Stimulated activated CD4-positive, alpha-beta T cell treated with anti-CD3 and anti-CD28 coated beads, TNF-alpha, amount 100 ng/mL, for 48 hours (primary cell): ENCODE measurements around the gene STAB2.

ENCODE experiments used
- DNase-seq, 3 donors: peaks; one replicate each; pipeline ENCODE4 v3.0.0-alpha.2; 2020; ENCODE audit warnings: low read depth in 3 of 3

STAB2 gene

GRCh38 chr12:103782399-103782798, 195.3 kb downstream of the STAB2 start:
- no peak for DNase-seq

- DNase-seq: no peak
These were observed 196.9 kb downstream of the STAB2 start for GRCh38 chr12:103783744-103784664.

GRCh38 chr12:103785243-103786031, 198.4 kb downstream of the STAB2 start:
- DNase-seq: no peak

GRCh38 chr12:103786201-103786600, 199.1 kb downstream of the STAB2 start:
- no peak for DNase-seq

- DNase-seq: no peak
These were observed 204.4 kb downstream of the STAB2 start for GRCh38 chr12:103791350-103791920.

GRCh38 chr12:103793046-103793445, 206.0 kb downstream of the STAB2 start:
- no peak for DNase-seq

GRCh38 chr12:103793512-103794045, 206.5 kb downstream of the STAB2 start:
- DNase-seq: no peak

GRCh38 chr12:103794309-103795213, 207.5 kb downstream of the STAB2 start:
- DNase-seq: no peak

GRCh38 chr12:103798586-103798985, 211.5 kb downstream of the STAB2 start:
- no peak for DNase-seq

GRCh38 chr12:103799504-103799856, 212.4 kb downstream of the STAB2 start:
- no peak for DNase-seq

GRCh38 chr12:103799857-103800771, 213.0 kb downstream of the STAB2 start:
- no peak for DNase-seq

GRCh38 chr12:103801709-103802585, 214.9 kb downstream of the STAB2 start:
- no peak for DNase-seq

GRCh38 chr12:103802586-103802886, 215.5 kb downstream of the STAB2 start:
- no peak for DNase-seq

GRCh38 chr12:103803847-103804246, 216.8 kb downstream of the STAB2 start:
- no peak for DNase-seq

GRCh38 chr12:103805655-103806360, 218.7 kb downstream of the STAB2 start:
- DNase-seq: no peak

GRCh38 chr12:103806803-103807202, 219.7 kb downstream of the STAB2 start:
- no peak for DNase-seq

- DNase-seq: no peak
These were observed 220.6 kb downstream of the STAB2 start for GRCh38 chr12:103807561-103808238.

GRCh38 chr12:103808239-103808880, 221.3 kb downstream of the STAB2 start:
- no peak for DNase-seq
